OCI-M1 (cell line): ENCODE measurements around the gene DHRS1.

Source experiments
- DNase-seq: peaks from one replicate; lab custom pipeline; 2025; lab: John Stamatoyannopoulos, UW

DHRS1 gene

GRCh38 chr14:24327914-24328313 is 28.3 kb upstream of the DHRS1 start:
- peak; percentile 29 for DNase-seq

GRCh38 chr14:24327303-24327702 is 27.7 kb upstream of the DHRS1 start:
- no peak for DNase-seq

- DNase-seq: no peak
Observed at GRCh38 chr14:24325963-24326362, 26.4 kb upstream of the DHRS1 start.

GRCh38 chr14:24325041-24325530 is 25.5 kb upstream of the DHRS1 start:
- DNase-seq: no peak

GRCh38 chr14:24324024-24324423 is 24.4 kb upstream of the DHRS1 start:
- no peak for DNase-seq

- no peak for DNase-seq
Observed at GRCh38 chr14:24323341-24323740, 23.8 kb upstream of the DHRS1 start.

- DNase-seq: no peak
Observed at GRCh38 chr14:24322672-24323071, 23.1 kb upstream of the DHRS1 start.

- DNase-seq: no peak
Observed at GRCh38 chr14:24321212-24321975, 21.8 kb upstream of the DHRS1 start.

- no peak for DNase-seq
Observed at GRCh38 chr14:24317141-24317928, 17.8 kb upstream of the DHRS1 start.

GRCh38 chr14:24316597-24316950 is 17.0 kb upstream of the DHRS1 start:
- DNase-seq: no peak

GRCh38 chr14:24315807-24316596 is 16.4 kb upstream of the DHRS1 start:
- DNase-seq: no peak

- no peak for DNase-seq
Observed at GRCh38 chr14:24315243-24315806, 15.7 kb upstream of the DHRS1 start.

GRCh38 chr14:24314377-24315193 is 15.0 kb upstream of the DHRS1 start:
- no peak for DNase-seq

- no peak for DNase-seq
Observed at GRCh38 chr14:24313913-24314312, 14.3 kb upstream of the DHRS1 start.

- DNase-seq: no peak
Observed at GRCh38 chr14:24312736-24313507, 13.3 kb upstream of the DHRS1 start.

GRCh38 chr14:24311837-24312615 is 12.4 kb upstream of the DHRS1 start:
- DNase-seq: no peak

GRCh38 chr14:24310646-24311604 is 11.3 kb upstream of the DHRS1 start, which contains the start of gene LTB4R:
Gene LTB4R, plus strand, starts transcription at chr14:24311502. Its CDS starts 4,150 bp downstream, at chr14:24315652.
- DNase-seq: no peak

- no peak for DNase-seq
Observed at GRCh38 chr14:24310265-24310645, 10.7 kb upstream of the DHRS1 start.
